GM18499 (cell line): ENCODE data around the gene KLHDC9.
"Not testable (repeated sequence)": the region's sequence is repeated elsewhere in the genome, so short reads cannot be mapped to it uniquely, and the experiment has no call there.

Experiments used
- ATAC-seq: cut with Tn5 transposase; IDR thresholded peaks from one replicate; pipeline ENCODE4 v1.9.1; 2021; ENCODE audit warnings: moderate number of reproducible peaks; ENCODE audit not compliant: insufficient read depth, unreplicated experiment

Gene KLHDC9

GRCh38 chr1:161092621-161093028 lies 5.5 kb upstream of the KLHDC9 start:
- no peak for ATAC-seq

DNA sequence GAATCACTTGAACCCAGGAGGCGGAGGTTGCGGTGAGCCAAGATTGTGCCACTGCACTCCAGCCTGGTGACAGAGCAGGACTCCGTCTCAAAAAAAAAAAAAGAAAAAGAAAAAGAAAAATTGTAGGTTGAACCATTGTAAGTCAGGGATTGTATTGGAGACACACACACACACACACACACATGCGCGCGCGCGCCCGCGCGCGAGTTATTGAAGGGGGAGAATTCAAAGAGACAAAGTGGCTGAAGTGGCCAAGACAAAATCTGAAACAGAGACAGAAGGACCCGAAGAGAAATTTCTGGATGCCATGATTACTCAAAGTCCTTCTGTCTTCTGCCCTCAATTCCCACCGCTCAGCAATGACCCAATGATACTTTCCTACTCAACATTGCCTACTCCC lies 3.7 kb upstream of the KLHDC9 start:
- no peak for ATAC-seq

GRCh38 chr1:161095230-161095629 lies 2.9 kb upstream of the KLHDC9 start:
- ATAC-seq, result no peak

DNA sequence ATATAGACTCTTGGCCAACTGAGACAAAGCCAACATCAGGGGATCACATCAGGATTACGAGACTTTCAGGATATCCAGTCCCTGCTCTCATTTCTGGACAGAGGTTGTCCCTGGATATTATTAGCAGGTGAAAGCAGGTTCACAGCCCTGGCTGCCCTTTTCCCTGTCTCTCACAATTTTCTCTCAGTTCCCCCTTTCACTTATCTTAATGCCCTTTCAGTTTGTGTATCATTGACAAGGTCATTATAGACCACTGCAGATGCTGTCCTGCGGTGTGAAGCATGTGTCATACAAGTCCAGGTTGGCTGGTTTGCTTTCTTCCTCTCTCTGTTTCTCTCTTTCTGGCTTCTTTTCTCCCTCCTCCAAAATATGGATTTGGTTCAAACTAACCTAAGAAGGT lies 2.1 kb upstream of the KLHDC9 start:
- no peak for ATAC-seq

DNA sequence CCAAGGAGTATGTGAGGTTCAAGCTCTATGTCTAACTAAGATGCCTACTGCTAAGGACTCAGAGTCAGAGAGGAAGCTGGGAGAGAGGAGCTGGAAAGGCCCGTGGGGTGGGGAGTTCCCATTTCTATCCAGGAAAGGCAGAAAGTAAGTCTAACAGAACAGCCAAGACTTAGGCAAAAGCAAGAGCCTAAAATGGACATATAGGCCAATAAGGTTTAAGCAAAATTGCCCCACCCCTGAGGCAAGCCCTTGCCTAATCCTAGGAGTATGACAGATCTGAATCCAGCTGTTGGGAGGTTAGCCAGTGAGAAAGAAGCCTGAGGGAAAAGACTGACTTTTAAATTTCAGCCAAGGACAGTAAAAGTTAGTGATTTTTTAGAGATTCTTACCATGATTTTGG lies 1.6 kb upstream of the KLHDC9 start:
- no peak for ATAC-seq

DNA sequence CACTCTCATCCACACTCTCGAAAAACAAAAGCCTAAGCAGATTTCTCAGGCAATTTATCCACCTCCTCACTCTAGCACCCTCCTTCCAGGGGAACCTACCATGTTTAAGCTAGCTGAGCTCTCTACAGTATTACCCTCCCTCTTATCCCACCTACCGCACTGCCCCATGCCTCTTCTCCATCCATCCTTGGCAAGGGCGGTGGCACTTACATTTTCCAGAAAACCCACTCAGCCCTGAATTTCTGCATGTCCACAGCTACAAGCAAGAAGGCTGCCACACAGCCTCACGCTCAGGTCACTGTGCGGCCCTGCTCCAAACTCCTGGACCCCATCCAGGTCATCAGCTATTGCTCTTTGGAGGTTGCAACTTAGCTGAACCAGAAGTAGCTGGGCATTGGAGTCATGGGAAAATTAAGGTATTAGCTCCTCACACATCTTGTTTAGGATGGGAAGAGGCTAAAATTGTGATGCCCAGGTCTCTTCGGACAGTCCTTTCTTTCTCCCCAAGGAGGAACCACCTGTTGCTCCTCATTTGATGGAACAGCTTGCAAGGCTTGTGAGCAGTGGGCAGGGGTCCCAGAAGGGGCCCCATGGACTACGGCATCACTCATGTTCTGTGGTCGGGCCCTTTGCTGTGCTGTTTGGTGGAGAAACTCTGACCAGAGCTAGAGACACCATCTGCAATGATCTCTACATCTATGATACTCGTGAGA lies 1.1 kb downstream of the KLHDC9 start:
- ATAC-seq, result no peak

- ATAC-seq, result no peak
Measured at GRCh38 chr1:161100556-161100955, 2.4 kb downstream of the KLHDC9 start.

GRCh38 chr1:161106431-161106830 lies 8.3 kb downstream of the KLHDC9 start:
- no peak for ATAC-seq

GRCh38 chr1:161111117-161111516 lies 13.0 kb downstream of the KLHDC9 start:
- ATAC-seq, result no peak

- no peak for ATAC-seq
Measured at GRCh38 chr1:161111527-161111926, 13.4 kb downstream of the KLHDC9 start.

GRCh38 chr1:161113915-161114314 lies 15.8 kb downstream of the KLHDC9 start:
- no peak for ATAC-seq

DNA sequence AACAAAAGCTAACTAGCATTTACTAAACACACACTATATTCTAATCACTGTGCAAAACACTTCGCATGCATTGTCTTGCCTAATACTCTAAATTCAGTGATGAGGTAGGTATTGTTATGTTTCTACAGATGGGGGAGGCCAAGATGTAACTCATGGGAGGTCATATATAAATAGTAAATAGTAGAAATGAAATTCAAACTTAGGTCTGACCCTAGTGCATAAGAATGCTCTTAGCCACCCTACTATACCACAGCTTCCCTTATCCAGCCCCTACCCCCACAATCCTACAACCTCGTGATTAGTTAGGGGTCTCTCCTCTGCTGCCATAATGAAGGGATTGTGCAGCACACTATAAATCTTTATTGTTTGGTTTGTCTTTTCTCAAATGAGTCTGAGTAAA lies 16.4 kb downstream of the KLHDC9 start:
- no peak for ATAC-seq

GRCh38 chr1:161115132-161115711 lies 17.1 kb downstream of the KLHDC9 start:
- no peak for ATAC-seq

GRCh38 chr1:161115961-161116360 lies 17.8 kb downstream of the KLHDC9 start:
- ATAC-seq, result not testable (repeated sequence)

- peak; percentile 45 for ATAC-seq
Measured at GRCh38 chr1:161117759-161118581, 19.8 kb downstream of the KLHDC9 start, which contains the start of the genes NIT1 and PFDN2. Gene NIT1, plus strand, starts transcription at chr1:161118105. Its CDS starts 72 bp downstream, at chr1:161118177. Gene PFDN2, minus strand, starts transcription at chr1:161118037. Its CDS starts 11 bp downstream, at chr1:161118026.

GRCh38 chr1:161119092-161119903 lies 21.1 kb downstream of the KLHDC9 start:
- ATAC-seq, result no peak

DNA sequence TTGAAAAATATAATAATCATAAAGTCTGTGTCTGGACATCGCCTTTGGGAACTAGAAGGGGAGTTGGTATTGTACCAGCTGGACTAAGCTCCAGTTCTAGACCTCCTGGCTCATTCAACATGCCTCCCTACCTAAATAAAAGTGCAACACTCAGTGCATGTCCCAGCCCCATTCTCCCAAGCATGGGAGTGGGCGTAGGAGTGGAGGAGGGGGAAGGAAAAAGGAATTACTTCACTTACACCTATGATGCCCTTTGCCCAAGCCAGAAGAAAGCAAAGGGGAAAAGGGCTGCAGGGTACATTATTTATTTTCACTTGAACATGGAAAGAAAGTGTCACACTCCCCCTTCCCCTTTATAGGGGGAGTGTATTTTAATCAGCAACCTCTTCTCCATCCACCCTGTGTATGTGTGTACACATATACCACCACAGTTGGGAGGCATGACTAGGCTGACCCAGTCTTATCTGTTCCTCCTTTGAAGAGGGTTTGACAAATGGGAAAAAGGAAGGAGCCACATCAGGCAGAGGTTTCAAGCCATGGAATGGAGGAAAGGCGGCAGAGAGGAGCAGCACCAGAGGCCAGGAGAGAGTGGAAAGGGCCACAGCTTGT lies 23.0 kb downstream of the KLHDC9 start:
- ATAC-seq, result no peak

DNA sequence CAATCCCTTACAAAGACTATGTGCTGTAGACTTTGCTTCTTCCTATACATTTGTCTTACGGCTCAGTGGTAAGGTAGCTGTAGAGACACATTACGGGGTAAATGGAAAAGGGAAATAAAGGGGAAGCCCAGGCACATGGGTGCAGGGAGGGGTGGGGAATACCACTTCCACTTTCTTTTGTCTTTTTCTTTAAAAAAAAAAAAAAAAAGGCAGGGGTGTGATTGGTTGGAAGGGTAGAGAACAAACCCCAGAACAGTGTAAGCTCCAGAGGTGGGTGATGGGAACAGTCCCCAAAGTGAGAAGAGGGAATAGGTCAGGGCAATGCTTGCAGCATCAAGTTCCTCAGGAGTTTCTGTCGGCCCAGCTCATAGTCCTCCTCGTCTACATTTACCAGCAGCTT lies 23.7 kb downstream of the KLHDC9 start:
- no peak for ATAC-seq

DNA sequence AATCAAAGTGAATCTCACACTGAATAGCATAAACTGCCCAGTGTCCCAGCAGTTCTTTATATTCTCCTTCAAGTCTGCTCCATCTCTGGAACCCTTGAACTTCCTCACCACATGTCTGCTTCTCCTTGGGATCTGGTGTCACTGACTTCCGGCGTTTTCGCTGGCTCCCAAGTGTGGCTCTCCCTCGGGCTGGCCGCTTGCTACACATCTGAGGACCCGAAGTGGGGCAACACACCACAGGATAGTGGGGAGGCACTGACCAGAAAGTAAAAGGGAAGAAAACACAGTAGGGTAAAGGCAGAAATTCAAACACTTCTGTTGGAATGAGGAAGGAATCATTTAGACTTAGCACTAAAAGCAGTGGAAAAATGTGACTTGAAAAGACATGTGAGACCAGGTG lies 24.8 kb downstream of the KLHDC9 start:
- ATAC-seq, result no peak

DNA sequence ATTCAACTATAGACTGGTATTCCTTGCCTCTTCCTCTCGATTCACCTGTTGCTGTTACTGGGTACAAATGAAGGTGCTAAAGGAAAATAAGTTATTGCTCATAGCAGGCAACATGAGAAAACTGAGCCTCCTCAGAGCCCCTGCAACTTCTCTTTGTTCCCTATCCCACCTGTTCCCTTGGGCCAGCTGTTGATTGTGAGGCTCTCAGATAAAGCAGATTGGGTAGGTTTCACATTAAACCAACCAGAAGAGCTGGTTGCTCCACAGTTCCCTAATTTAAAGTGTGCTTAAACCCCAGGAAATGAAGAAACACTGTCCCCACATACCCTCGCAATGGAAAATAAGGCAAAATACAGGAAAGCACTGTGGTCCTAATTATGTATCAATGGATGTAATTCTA lies 29.5 kb downstream of the KLHDC9 start:
- ATAC-seq, result no peak
